OCI-LY1 (cell line): ENCODE measurements around the gene TLCD3B.

Experiments used
- CTCF ChIP-seq: fragments of 200-600 bp; sonication (generic), shearing (Covaris generic); IDR thresholded peaks from 2 replicates; pipeline ENCODE4 v1.5.1; 2017; ENCODE audit warnings: mild to moderate bottlenecking, antibody characterized with exemption, low read length, moderate library complexity, mixed read lengths
- EZH2 ChIP-seq: fragments of 200-600 bp; sonication (generic), shearing (Covaris generic); IDR thresholded peaks from 2 replicates; pipeline ENCODE4 v1.8.0; 2017; ENCODE audit warnings: borderline replicate concordance, mixed run types, mild to moderate bottlenecking, antibody characterized with exemption, low read length, moderate library complexity, mixed read lengths

DNA sequence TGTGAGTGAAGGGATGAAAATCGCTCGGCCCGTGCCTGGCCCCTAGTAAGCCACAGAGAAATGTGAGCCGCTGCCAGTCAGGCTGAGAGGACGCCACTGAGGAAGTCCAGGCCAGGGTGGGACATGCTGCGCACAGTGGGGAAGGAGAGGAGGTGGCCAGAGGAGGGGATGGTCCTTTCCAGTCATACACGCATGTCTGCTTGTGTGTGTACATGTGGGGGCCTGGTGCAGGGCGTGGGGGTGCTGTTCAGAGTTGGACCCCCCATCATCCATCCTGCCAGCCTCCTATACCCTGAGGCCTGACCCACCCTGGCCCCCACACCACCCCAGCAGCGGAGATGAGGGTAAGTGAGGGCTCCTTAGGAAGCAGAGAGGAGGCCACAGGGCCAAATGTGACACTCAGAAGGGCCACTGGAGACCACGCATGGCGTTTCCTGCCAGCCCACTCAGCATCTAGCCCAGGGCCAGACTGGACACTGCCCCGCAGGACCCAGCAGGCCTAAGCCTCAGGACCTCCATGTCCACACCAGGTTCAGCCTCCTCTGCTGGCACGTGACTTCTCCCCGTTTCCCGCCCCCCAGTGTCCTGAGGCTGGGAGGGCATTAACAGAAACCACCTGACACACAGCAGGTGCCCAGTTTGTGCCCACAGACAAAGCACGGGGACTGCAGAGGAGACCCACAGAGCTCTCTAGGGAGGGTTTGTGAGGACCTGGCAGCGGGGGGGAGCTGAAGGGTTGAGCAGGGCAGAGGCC lies 27.2 kb downstream of the TLCD3B start:
- TF ChIP-seq CTCF, result no peak
- TF ChIP-seq EZH2, result no peak
